T47D (cell line): ENCODE results near the gene EMID1.

Experiments used
- DNase-seq, 2 experiments: peaks; one replicate each; pipeline versions ENCODE4 v3.0.0 to v3.0.0-alpha.2; 2011 to 2012; ENCODE audit warnings: low read depth in 1 of 2, low spot score in 1 of 2
- JUND ChIP-seq: IDR thresholded peaks from 2 replicates; pipeline ENCODE4 v1.6.1; 2012; ENCODE audit warnings: low read depth
- in situ Hi-C: cut with HindIII; loops from 2 replicates; pipeline ENCODE4 v1.10.0; 2016; ENCODE audit warnings: low sequenced_read_pairs, low pct_unique_long_range_greater_than_20kb

Gene EMID1

DNA sequence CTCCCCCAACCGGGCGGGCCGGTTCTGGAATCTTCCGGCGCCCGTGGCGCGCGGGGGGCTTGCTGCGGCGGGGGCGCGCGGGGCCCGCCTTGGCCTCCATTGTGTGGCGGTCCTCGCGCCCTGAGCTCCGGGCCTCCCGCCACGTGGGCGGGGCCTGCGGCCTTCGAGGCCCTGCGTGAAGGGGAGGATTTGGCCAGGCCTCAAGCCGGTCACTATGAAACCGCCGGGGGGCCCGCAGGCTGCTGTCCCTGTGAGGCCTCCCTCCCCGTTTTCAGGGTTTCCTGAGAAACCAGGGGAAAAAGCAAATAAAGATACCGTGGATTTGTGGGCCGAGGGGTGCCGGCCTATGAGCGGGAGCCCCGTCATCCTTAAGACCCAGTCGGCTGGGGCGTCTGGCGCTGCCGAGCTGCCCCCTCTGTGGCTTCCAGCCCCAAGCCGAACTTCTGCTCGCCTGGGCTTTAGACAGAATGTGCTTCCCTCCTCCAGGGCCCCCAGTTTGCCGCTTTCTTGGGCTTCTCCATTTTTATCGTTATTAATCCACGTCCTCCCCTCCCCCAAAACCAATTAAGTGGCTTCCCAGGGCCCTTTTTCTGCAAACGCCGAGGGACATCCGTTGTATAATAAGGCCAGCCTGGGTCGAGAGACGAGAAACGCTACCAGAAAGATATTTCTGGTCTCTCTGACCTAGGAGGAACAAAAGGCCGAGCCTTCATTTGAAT lies 63.0 kb downstream of the EMID1 start:
- DNase-seq: peak in 1 of 2 experiments; percentile 64
- TF ChIP-seq JUND: no peak
- in situ Hi-C loops: no loop called here

DNA sequence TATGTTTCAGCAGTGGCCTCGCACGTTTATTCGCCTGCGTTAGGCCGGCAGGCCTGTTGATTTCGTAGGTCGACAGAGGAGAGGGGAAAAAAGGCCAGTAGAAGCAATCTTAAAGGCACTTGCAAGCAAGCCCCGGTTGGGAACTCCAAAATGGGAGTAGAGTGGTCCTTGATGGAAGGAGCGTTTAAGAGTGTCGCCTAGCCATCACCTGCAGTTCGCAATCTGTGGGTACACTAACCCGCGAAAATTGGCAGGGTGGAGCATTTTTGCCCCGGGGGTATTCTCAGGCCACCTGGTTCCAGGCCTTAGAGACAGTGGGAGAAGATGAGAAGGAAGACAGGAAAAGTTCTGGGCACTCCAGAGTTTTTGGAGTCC lies 63.5 kb downstream of the EMID1 start:
- in situ Hi-C loops: no loop called here
- no peak for TF ChIP-seq JUND
- DNase-seq: peak in 1 of 2 experiments; percentile 19

DNA sequence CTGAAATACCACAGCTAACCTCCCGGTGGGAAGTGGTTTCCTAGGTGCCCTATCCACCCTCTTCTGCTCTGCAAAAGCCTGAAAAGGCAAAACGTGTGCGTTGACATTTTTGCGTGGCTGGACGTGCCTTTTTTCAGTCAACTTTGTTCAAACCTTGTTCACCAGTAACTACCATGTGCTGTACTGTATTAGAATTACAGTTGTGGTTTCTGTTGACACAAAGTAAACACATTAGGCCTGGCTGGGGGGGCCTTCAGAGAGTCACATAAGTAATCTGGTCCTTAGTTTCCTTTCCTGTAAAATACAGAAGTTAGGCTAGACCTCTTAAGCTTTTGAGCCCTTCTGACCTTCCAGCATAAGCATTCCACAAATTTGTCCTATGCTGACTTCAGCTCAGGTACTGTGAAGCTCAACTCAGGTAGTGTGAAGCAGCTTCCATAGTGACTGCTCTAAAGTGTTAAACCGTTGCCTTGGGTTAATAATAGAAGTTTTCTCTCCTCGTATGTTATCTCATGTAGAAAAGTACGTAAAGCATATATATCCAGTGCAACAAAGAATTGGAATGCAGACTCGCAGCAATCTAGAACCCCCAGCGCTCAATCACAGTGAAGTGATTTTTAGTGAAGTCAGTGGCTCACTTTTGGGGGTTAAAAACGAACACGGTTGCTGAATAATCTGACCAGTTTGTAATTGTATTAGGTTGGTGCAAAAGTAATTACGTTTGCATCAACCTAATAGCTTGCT lies 64.2 kb downstream of the EMID1 start:
- peak in 1 of 2 experiments; percentile 13 for DNase-seq
- in situ Hi-C loops: no loop called here
- TF ChIP-seq JUND: no peak

DNA sequence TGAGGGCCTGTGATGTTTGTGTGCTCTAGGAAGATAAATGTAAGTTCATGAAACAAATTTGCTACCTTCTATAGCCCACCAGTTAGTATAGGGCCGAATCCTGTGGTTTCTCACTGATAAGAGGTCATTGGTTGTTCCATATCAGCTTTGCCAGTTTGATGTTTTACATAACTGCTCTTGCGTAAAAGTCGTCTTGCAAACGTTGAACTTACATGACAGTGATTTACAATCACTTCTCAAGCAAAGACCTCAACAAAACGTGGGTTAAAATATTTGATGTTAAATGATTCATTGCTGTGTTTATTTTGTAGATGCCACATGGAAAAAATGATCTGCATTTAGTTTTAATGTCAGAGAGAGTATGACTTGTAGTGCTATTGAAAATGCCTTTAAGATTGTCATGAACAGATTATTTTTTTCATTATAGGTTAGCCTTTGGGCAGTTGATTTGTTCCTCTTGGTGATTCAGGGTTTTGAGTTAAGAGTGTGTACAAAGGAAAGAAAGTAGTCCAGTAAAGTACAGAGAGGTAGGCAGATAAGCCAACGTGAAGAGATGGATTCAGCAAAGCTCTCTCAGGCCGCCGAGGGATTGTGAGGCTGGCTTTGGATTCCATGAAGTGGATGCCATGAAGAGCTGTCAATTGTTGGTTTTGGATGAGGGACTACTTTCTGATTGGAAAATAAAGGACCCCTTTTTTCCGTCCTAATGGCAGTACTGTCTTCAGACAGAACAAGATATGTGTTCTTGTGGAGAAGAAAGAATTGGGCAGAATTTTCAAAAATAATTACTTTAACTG lies 65.0 kb downstream of the EMID1 start:
- no peak for DNase-seq
- in situ Hi-C loops: no loop called here

DNA sequence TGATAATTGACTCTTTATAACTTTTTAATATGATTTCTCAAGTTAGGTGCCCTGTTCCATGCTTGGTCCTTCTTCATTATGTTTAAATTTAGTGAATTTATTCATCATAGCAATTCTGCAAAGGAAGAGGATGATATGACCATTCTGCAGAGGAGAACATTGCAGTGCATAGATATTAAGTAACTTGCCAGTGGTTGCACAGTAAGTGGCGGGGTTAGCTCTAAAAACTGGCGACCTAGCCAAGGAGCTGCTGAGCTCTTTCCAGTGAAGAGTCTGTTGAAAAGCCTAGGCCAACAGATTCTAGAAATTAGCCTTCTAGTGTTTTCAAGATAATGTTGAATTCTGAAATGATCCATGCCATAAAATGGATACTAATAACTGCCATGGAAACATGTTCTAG lies 66.9 kb downstream of the EMID1 start:
- TF ChIP-seq JUND: no peak
- in situ Hi-C loops: no loop called here
- no peak for DNase-seq

More for the DNA sequence above, 65.0 kb downstream of the EMID1 start:
- TF ChIP-seq JUND: no peak

DNA sequence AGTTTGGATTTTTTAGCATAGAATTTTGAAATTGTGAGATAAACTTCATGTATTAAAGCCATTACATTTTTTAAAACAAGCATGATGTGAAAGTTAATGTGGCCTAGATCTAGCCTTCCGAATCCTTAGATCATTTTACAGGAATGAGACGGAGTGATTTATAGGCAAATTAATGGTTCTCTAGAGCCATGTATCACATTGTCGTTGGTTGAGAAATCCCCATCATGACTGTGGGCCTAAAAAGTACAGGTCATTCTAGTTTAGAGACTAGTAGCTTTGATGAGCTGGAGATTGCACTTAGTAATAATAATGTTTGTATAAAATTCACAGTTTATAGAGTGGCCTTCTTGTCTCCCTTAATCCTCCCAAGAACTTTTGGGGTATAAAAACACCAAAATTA lies 69.5 kb downstream of the EMID1 start:
- DNase-seq: no peak
- in situ Hi-C loops: no loop called here

DNA sequence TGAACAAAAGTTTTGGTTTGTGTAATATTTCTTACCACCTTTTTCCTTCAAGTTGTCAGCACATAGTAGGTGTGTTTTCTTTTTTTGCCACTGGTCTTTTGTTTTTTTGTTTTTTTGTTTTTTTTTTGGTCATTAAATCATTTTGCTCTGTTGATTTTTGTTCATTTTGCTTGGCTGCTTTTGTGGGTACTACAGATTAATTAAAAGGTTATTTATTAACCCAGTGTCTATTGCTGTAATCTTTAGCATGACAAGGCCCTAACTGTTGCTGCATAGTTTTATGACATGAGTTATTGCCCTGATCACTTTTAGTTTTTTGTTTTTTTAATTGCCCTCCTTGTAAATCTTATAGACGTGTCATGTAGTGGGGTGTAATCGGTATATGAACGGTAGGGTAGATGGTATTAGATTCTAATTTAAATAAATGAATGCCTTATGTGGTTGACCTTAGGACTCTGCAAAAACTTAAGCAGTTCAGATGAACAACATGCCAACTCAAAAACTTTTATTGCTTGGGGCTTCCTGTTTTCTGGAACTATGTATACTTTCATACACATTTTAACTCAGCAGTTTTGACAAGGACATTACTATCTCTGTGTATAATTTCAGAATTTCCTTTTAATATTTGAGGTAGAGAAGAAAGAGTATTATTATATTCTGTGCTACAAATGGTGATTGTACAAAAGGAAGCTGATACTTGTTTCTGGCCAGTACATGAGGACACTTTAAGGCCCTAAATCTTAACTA lies 70.3 kb downstream of the EMID1 start:
- in situ Hi-C loops: no loop called here
- no peak for DNase-seq
- no peak for TF ChIP-seq JUND

More for the DNA sequence above, 69.5 kb downstream of the EMID1 start:
- TF ChIP-seq JUND: no peak

DNA sequence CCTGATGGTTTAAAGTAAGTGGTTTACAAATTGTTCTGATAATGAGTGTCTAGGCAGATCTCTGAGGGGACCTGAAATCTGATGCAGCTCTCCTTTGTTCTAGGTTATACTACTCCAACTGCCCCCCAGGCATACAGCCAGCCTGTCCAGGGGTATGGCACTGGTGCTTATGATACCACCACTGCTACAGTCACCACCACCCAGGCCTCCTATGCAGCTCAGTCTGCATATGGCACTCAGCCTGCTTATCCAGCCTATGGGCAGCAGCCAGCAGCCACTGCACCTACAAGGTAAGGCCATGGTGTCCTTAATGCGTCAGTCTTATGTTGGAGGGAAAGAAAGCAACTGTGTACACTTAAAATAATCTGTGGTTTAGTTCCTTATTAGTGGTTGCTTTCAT lies 72.2 kb downstream of the EMID1 start:
- DNase-seq: no peak
- in situ Hi-C loops: no loop called here
- TF ChIP-seq JUND: no peak

DNA sequence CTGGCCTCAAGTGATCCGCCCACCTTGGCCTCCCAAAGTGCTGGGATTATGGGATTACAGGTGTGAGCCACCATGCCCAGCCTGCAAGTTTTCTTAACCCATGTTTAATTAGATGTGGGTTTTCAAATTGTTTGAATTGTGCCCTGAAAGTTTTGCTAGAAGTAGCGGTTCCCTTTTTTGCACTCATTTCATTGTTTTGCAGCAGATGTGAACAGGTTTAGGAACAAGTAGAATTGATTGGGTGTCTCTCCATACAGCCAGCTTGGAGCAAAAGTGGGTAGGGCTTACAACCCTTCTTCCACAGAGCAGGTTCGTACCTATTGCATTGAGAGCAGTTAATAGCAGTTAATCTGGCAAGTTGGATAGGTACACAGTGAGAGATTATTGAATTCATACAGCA lies 78.5 kb downstream of the EMID1 start:
- DNase-seq: no peak
- in situ Hi-C loops: no loop called here
- TF ChIP-seq JUND: no peak

DNA sequence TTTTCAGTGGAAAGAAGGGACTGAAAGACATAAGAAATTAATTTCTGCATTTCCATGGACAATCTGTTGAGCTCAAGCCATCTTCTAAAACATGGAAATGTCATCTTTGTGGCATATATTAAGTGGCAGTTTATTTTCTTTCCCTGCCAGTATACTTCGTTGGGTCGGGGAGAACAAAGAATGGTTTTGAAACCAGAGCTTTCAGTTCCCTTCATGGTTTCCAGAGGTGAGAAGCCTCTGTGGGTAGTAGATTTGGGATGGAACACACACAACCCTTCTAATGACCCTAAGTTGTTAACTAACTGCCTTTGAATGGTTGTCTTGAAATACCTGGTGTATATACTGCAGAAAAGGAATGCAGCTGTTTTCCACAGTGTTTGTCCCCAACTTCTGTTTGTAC lies 83.1 kb downstream of the EMID1 start:
- no peak for TF ChIP-seq JUND

DNA sequence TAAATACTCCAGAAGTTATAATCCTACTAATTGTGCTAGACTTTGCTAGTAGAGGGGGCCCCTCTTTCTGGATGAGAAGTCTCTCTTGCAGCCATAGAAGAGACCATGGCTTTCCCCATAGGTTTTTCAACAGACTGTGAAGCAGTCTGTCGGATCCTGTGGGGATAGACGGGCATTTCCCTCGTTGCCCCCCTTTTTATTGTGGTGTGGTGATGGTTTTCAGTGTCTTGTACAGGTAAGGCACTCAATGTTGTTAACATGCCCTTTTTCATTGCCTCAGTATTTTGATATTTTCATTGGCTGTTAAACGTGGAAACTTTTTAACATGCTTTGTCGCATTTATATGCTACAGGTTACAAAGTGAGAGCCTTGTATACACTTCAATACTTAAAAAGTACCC lies 84.4 kb downstream of the EMID1 start:
- in situ Hi-C loops: no loop called here
- no peak for TF ChIP-seq JUND
- no peak for DNase-seq

More for the DNA sequence above, 83.1 kb downstream of the EMID1 start:
- in situ Hi-C loops: no loop called here
- DNase-seq: no peak

DNA sequence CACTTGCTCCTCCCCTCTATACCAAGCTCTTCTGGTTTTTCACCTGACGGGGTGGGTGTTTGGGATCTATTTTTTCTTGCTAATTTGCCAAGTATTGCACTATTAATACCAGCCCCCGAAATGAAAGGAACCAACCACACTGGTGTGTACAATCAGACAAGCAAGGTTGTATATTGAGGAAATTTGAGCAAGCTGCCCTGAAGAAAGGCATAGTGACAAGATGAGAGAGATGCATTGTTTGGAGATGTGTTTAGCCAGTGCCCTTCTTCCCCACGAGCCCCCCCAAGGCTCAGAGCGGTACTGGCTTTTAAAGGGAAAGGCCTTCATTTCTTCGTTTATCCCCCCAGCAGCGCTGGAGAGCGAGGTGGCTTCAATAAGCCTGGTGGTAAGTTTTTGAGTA lies 85.5 kb downstream of the EMID1 start:
- TF ChIP-seq JUND: no peak
- in situ Hi-C loops: no loop called here
- no peak for DNase-seq
